ENCODE data around the gene RAD23B.
"Not testable (repeated sequence)": the region's sequence is repeated elsewhere in the genome, so short reads cannot be mapped to it uniquely, and the experiment has no call there.

The RAD23B gene

GRCh38 chr9:107294756-107295155 lies 11.7 kb downstream of the RAD23B start:
- DNase-seq, result no peak

GRCh38 chr9:107295995-107296394 lies 12.9 kb downstream of the RAD23B start:
- no peak for DNase-seq

DNA sequence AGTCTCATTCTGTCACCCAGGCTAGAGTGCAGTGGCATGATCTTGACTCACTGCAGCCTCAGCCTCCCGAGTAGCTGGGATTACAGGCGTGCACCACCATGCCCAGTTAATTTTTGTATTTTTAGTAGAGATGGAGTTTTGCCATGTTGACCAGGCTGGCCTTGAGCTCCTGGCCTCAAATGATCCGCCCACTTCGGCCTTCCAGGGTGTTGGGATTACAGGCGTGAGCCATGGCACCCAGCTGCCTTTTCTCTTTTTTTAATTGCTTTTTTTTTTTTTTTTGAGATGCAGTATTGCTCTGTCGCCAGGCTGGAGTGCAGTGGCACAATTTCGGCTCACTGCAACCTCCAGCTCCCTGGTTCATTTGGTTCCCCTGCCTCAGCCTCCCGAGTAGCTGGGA lies 13.5 kb downstream of the RAD23B start:
- not testable (repeated sequence) for DNase-seq

- DNase-seq, result no peak
These were observed 16.4 kb downstream of the RAD23B start for GRCh38 chr9:107299437-107299836.

- DNase-seq, result no peak
These were observed 23.2 kb downstream of the RAD23B start for GRCh38 chr9:107306308-107306707.

DNA sequence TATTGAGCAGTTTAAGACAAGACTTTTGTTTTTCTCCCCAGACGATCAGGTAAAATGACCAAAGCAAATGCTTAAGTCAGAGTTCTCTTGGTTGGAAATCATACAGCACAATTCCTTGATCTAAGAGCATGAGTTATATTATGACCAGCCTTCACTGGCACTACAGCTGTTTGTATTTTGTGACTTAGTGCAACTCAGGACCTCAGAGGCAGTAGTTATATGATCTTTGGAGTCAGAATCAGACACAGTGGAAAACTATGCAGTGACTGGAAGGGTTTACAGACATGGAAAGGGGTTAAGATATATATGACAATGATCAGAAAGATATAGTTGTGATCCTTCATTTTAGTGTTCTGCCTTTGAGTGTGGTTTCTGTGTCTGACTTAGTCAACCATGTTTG lies 24.3 kb downstream of the RAD23B start:
- no peak for DNase-seq

GRCh38 chr9:107308461-107308860 lies 25.4 kb downstream of the RAD23B start:
- DNase-seq, result no peak

DNA sequence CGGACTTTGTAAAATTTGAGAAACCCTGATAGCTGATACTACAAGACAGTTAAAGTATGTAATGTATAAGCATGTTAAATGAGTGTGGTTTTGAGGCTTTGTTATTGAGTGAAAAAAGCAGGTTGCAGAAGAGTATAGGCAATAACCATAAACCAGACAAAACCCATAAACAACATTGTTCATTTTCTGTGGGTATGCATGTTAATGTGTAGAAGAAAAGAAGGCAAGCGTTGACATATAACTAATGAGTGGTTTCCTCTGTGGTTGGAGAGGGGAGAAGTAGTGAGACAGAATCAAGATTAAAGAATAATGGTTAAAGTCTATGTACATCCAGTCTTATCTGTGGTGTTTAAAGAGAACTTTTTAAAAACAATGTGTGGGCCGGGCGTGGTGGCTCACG lies 26.2 kb downstream of the RAD23B start:
- no peak for DNase-seq

- DNase-seq, result peak; percentile 35
These were observed 29.4 kb downstream of the RAD23B start for GRCh38 chr9:107312376-107313050.

DNA sequence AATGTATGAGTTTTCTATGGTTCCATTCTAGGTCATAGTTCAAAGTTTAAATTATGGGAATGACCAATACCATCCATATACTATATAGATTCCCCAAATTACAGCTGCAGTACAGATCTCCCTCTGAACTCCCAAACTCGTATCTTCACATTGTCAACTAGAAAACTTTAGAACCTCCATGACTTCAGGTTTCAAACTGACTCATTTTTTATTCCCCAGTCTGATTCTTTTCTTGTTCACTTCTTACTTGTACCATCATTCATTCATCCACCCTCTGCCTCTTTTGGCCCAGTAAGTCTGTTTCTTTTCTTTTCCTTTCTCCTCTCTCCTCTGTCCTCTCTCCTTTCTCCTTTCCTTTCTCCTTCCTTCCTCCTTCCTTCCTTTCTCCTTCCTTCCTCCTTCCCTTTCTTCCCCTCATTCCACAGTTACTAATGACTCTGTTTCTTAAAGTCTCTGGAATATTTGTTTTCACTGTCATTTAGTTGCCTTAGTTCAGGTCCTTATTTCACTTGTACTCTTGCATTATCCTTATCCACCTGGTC lies 30.5 kb downstream of the RAD23B start:
- no peak for DNase-seq

DNA sequence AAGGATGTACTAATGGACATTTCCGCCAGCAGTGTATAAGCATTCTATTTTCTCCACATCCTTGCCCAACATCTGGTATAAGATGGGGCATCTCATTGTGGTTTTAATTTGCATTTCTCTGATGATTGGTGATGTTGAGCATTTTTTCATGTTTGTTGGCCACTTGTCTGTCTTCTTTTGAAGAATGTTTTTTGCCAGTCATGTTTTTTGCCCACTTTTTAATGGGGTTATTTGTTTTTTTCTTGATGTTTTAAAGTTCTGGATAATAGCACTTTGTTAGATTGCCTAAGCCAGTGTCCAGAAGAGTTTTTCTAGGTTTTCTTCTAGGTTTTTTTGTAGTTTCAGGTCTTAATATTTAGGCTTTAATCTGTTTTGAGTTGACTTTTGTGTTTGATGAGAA lies 31.7 kb downstream of the RAD23B start:
- no peak for DNase-seq

- no peak for DNase-seq
These were observed 33.9 kb downstream of the RAD23B start for GRCh38 chr9:107316795-107317661.

DNA sequence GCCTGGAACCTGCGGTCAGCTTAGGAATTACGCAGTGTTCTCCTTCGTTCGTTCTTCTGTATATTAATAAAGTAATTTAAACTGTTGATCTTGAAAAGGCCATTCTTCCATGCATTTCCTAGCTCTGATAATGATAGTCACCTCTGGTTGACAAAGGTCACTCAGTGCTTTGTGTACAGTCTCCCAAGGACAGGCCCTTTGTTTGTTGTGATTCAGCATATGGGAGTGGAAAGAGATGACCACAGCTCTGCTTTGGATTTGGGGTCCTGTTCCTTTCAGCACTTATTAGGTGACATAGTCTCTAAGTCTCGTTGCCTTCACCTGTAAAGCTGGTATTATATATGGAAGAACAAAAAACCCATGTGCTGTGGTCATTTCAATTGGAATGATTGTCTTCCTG lies 39.6 kb downstream of the RAD23B start:
- DNase-seq, result no peak

- DNase-seq, result no peak
These were observed 40.9 kb downstream of the RAD23B start for GRCh38 chr9:107323836-107324585.

DNA sequence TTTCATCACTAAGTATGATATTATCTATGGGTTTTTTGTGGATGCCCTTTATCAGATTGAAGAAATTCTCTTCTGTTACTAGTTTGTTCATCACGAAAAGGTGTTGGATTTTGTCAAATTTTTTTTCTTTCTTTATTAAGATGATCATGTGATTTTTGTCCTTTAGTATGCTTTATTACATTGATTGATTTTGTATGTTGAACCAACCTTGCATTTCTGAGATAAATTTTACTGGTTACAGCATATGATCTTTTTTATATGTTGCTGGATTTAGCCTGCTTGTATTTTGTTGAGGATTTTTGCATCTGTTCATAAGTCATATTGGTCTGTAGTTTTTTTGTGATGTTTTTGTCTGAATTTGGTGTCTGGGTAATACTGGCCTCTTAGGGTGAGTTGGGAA lies 42.8 kb downstream of the RAD23B start:
- DNase-seq, result no peak

GRCh38 chr9:107328510-107328909 lies 45.4 kb downstream of the RAD23B start:
- DNase-seq, result no peak

- DNase-seq, result no peak
These were observed 47.3 kb downstream of the RAD23B start for GRCh38 chr9:107330420-107330819.

- DNase-seq, result no peak
These were observed 49.8 kb downstream of the RAD23B start for GRCh38 chr9:107332883-107333282.

DNA sequence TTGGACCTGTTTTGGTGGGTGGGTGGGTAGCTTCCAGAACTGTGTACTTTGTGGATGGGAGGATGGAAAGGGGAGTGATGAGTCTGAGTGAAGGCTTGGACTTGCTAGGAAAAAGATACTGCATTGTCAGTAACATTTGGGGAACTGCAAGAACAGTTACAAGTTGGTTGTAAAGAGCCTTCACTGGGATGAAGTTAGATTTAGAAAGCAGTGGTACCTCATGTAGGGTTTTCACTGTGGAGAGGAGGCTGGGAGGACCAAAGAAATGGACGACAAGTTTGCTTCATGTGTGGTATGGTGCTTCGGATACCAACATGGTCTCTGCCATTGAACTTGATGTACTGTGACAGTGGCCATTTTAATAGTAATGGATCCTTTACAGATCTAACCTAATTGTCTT lies 50.3 kb downstream of the RAD23B start:
- DNase-seq, result no peak

- DNase-seq, result no peak
These were observed 51.2 kb downstream of the RAD23B start for GRCh38 chr9:107334103-107334776.

GRCh38 chr9:107335331-107335730 lies 52.3 kb downstream of the RAD23B start:
- DNase-seq, result no peak

- DNase-seq, result no peak
These were observed 53.8 kb downstream of the RAD23B start for GRCh38 chr9:107336718-107337360.
